ENCODE data around the gene HS3ST3A1. TPM values are rescaled to one million over a fixed set of nuclear protein-coding genes. Genes with fewer than 3 reads are reported as not detected.

HS3ST3A1 gene
- total RNA-seq, 6 experiments from 2014 or later: 4.0 to 10.1 (median 5.1) TPM

DNA sequence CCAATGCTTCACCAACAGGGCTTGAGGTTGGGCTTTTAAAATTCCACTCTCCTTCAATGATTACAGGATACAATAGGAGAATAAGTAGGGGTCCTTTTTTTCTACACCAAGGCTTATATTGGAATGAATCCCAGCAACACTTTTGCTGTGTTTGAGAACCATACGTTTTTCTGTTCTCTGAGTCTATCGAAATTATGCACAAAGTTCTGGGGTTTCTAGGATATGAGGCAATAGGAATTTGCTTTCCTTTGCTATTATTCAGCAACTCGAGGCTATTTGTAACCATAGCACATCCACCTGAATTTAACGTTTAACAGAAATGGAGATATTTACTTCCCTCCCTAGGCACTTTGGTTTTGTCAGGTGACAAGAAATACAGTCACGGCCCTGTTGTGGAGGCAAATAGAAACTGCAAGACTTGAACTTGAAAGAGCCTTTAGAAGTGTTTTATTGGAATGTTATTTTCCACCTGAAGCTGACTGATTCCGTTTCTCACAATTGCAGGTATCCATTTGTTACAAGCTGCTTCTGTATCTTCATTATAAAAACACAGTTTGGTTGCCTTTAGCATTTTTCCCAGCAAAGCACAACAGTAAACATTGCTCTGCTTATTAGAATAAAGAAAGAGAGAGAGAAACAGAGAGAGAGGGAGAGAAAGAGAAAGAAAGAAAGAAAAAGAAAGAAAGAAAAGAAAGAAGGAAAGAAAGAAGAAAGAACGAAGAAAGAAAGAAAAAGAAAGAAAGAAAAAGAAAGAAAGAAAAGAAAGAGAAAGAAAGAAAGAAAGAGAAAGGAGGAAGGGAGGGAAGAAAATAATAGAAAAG lies 109.6 kb downstream of the HS3ST3A1 start:
- Histone ChIP-seq H3K4me1 (no peaks in the 10 kb centered on the region), H3K27ac (no peak overlapping the region), H3K36me3 (no peaks in the 10 kb centered on the region), H3K4me3 (no peak overlapping the region), H3K27me3 (no peaks in the 10 kb centered on the region), H3K9me3 (no peaks in the 10 kb centered on the region)
- 36% methylated on average over 7 of the region's 7 CpGs for WGBS (ENCODE audit: insufficient coverage, low coverage, low lambda C conversion rate, missing lambda C conversion rate)
- ATAC-seq (no peak), DNase-seq (no peak)
- TF ChIP-seq, protein P1, sequence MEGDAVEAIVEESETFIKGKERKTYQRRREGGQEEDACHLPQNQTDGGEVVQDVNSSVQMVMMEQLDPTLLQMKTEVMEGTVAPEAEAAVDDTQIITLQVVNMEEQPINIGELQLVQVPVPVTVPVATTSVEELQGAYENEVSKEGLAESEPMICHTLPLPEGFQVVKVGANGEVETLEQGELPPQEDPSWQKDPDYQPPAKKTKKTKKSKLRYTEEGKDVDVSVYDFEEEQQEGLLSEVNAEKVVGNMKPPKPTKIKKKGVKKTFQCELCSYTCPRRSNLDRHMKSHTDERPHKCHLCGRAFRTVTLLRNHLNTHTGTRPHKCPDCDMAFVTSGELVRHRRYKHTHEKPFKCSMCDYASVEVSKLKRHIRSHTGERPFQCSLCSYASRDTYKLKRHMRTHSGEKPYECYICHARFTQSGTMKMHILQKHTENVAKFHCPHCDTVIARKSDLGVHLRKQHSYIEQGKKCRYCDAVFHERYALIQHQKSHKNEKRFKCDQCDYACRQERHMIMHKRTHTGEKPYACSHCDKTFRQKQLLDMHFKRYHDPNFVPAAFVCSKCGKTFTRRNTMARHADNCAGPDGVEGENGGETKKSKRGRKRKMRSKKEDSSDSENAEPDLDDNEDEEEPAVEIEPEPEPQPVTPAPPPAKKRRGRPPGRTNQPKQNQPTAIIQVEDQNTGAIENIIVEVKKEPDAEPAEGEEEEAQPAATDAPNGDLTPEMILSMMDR (IDR thresholded peaks at IDR 0.05): no peak
- no peak for TF ChIP-seq POLR2A (IDR thresholded peaks at IDR 0.05)
- intact Hi-C loops (cut with DNase I): no loop called here

DNA sequence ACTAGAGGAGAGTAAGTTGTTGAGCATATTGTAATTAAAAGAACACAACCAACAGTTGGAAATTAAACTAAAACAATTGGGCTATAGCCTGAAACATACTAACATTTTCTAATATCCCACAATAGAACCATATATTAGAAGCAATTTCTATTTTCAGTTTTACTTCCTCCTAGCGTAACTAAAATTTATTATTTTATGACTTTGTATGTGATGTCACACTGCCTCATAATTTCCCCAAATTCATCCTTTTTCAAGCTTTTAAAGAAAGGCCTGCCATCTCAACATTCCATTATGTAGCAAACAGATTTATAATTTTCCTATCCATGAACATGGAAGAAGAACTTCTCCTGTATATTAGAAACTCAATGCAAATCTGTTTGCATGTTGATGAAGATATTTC lies 110.2 kb downstream of the HS3ST3A1 start:
- Histone ChIP-seq H3K9me3 (no peaks in the 10 kb centered on the region), H3K27me3 (no peaks in the 10 kb centered on the region), H3K36me3 (no peaks in the 10 kb centered on the region), H3K4me1 (no peaks in the 10 kb centered on the region), H3K4me3 (no peak overlapping the region), H3K27ac (no peak overlapping the region)
- intact Hi-C loops (cut with DNase I): no loop called here
- no peak for ATAC-seq
- DNase-seq: no peak
- TF ChIP-seq, protein P1 (IDR thresholded peaks at IDR 0.05): no peak
- no peak for TF ChIP-seq POLR2A (IDR thresholded peaks at IDR 0.05)
- WGBS (ENCODE audit: insufficient coverage, low coverage, low lambda C conversion rate, missing lambda C conversion rate): 71% methylated on average over 1 of the region's 1 CpG

DNA sequence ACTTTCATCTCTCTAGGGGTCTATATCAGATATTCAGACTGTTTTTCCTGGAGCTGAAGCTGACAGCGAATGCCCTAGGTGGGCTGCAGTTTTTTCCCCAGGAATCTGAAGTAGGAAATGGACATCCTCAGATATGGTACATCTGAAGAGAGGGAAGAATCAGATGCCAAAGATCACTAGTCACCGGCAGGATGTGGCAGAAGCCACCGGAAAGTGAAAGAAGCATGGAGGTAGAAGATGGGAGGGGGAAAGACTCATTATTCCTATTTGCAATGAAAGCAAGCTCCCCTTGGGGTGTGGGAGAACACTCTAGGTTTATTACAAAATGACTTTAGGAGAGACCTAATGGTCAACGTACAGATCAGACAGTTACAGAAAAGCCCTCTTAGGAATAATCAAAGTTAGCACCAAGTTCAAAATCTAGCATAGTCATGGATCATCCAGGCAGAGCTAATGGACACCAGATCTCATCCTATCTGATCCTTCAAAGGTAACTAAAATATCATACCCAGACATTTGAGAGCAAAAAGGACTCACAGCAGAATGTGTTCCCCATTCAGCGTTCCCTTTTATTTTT lies 110.7 kb downstream of the HS3ST3A1 start:
- WGBS (ENCODE audit: insufficient coverage, low coverage, low lambda C conversion rate, missing lambda C conversion rate): 64% methylated on average over 5 of the region's 5 CpGs
- Histone ChIP-seq H3K27ac (no peak overlapping the region), H3K9me3 (no peaks in the 10 kb centered on the region), H3K4me3 (no peak overlapping the region), H3K27me3 (no peaks in the 10 kb centered on the region), H3K36me3 (no peaks in the 10 kb centered on the region), H3K4me1 (no peaks in the 10 kb centered on the region)
- ATAC-seq (no peak), DNase-seq (no peak)
- no peak for TF ChIP-seq POLR2A (IDR thresholded peaks at IDR 0.05)
- TF ChIP-seq, protein P1 (IDR thresholded peaks at IDR 0.05): no peak
- intact Hi-C loops (cut with DNase I): no loop called here

DNA sequence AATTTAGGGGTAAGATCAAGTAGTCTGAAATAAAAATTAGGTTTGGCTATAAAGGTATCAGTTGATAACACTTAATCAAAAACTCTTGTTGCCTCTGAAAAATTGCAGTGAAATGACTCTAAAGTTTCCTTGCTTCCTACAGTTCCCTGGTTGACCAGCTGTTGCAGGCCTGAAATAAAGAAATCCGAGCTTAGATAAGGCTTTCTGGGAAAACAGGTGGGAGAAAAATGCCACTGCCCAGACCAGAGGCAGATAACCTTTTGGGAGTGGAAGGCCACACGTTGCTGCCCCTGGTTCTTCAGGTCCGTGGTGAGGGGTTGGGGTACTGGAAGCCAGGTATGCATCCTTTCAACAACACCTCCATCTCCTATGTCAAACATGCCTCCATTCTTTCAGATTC lies 111.3 kb downstream of the HS3ST3A1 start:
- TF ChIP-seq POLR2A (IDR thresholded peaks at IDR 0.05): no peak
- TF ChIP-seq, protein P1 (IDR thresholded peaks at IDR 0.05): no peak
- no peak overlapping the region for H3K4me3 ChIP-seq
- ATAC-seq (no peak), DNase-seq (no peak)
- no peaks in the 10 kb centered on the region for H3K36me3 ChIP-seq
- H3K27me3 ChIP-seq: no peaks in the 10 kb centered on the region
- WGBS (ENCODE audit: insufficient coverage, low coverage, low lambda C conversion rate, missing lambda C conversion rate): 38% methylated on average over 2 of the region's 3 CpGs
- H3K4me1 ChIP-seq: no peaks in the 10 kb centered on the region
- intact Hi-C loops (cut with DNase I): no loop called here
- no peak overlapping the region for H3K27ac ChIP-seq
- no peaks in the 10 kb centered on the region for H3K9me3 ChIP-seq
